ENCODE results near the gene POC1A.
"Not testable (repeated sequence)": the region's sequence is repeated elsewhere in the genome, so short reads cannot be mapped to it uniquely, and the experiment has no call there.

Gene POC1A

GRCh38 chr3:52041118-52041731 is 113.0 kb downstream of the POC1A start:
- no peak for DNase-seq

GRCh38 chr3:52040600-52040999 is 113.6 kb downstream of the POC1A start:
- DNase-seq = no peak

- DNase-seq = no peak
These were observed 114.4 kb downstream of the POC1A start for GRCh38 chr3:52039846-52040245.

GRCh38 chr3:52039426-52039825 is 114.8 kb downstream of the POC1A start:
- DNase-seq = no peak

- DNase-seq = no peak
These were observed 116.0 kb downstream of the POC1A start for GRCh38 chr3:52038227-52038626.

- DNase-seq = no peak
These were observed 116.9 kb downstream of the POC1A start for GRCh38 chr3:52037291-52037690.

GRCh38 chr3:52036829-52037228 is 117.4 kb downstream of the POC1A start:
- no peak for DNase-seq

- DNase-seq = no peak
These were observed 118.0 kb downstream of the POC1A start for GRCh38 chr3:52036222-52036694.

- no peak for DNase-seq
These were observed 119.6 kb downstream of the POC1A start for GRCh38 chr3:52034651-52035050.

GRCh38 chr3:52034212-52034611 is 120.0 kb downstream of the POC1A start:
- no peak for DNase-seq

- not testable (repeated sequence) for DNase-seq
These were observed 120.5 kb downstream of the POC1A start for GRCh38 chr3:52033748-52034147.

GRCh38 chr3:52032702-52033408 is 121.4 kb downstream of the POC1A start:
- no peak for DNase-seq

GRCh38 chr3:52031896-52032295 is 122.3 kb downstream of the POC1A start:
- DNase-seq = no peak

- no peak for DNase-seq
These were observed 123.4 kb downstream of the POC1A start for GRCh38 chr3:52030714-52031310.

GRCh38 chr3:52029535-52029934 is 124.7 kb downstream of the POC1A start:
- DNase-seq = no peak

- DNase-seq = no peak
These were observed 125.2 kb downstream of the POC1A start for GRCh38 chr3:52029053-52029452.

GRCh38 chr3:52028572-52028971 is 125.7 kb downstream of the POC1A start:
- DNase-seq = no peak

GRCh38 chr3:52026041-52026440 is 128.2 kb downstream of the POC1A start:
- no peak for DNase-seq

GRCh38 chr3:52025453-52025852 is 128.8 kb downstream of the POC1A start:
- DNase-seq = no peak

Data from stimulated activated naive CD4-positive, alpha-beta T cell treated with Interleukin-2 at 50 U/mL for 16 hours (primary cell).